ENCODE measurements around the gene KIF11. TPM values are rescaled to one million over a fixed set of nuclear protein-coding genes. Genes with fewer than 3 reads are reported as not detected.

KIF11 gene
- total and polyA plus RNA-seq, 2 of the 13 experiments (the other 11 are each of a cell fraction or from before 2014, with no cell fraction given): 8.7 to 38.4 TPM

- TF ChIP-seq, protein P1, sequence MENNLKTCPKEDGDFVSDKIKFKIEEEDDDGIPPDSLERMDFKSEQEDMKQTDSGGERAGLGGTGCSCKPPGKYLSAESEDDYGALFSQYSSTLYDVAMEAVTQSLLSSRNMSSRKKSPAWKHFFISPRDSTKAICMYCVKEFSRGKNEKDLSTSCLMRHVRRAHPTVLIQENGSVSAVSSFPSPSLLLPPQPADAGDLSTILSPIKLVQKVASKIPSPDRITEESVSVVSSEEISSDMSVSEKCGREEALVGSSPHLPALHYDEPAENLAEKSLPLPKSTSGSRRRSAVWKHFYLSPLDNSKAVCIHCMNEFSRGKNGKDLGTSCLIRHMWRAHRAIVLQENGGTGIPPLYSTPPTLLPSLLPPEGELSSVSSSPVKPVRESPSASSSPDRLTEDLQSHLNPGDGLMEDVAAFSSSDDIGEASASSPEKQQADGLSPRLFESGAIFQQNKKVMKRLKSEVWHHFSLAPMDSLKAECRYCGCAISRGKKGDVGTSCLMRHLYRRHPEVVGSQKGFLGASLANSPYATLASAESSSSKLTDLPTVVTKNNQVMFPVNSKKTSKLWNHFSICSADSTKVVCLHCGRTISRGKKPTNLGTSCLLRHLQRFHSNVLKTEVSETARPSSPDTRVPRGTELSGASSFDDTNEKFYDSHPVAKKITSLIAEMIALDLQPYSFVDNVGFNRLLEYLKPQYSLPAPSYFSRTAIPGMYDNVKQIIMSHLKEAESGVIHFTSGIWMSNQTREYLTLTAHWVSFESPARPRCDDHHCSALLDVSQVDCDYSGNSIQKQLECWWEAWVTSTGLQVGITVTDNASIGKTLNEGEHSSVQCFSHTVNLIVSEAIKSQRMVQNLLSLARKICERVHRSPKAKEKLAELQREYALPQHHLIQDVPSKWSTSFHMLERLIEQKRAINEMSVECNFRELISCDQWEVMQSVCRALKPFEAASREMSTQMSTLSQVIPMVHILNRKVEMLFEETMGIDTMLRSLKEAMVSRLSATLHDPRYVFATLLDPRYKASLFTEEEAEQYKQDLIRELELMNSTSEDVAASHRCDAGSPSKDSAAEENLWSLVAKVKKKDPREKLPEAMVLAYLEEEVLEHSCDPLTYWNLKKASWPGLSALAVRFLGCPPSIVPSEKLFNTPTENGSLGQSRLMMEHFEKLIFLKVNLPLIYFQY (CRISPR knock-in tag; IDR thresholded peaks at IDR 0.05; ENCODE audit: borderline replicate concordance): no peak
- TF ChIP-seq HBP1 (CRISPR knock-in tag; IDR thresholded peaks at IDR 0.05; ENCODE audit: low read depth) (no peak), ZSCAN22 (CRISPR knock-in tag; IDR thresholded peaks at IDR 0.05) (no peak), NFKB2 (CRISPR knock-in tag; IDR thresholded peaks at IDR 0.05; ENCODE audit: borderline replicate concordance) (no peak), NRL (CRISPR knock-in tag; IDR thresholded peaks at IDR 0.05; ENCODE audit: borderline replicate concordance) (no peak), PLSCR1 (CRISPR knock-in tag; IDR thresholded peaks at IDR 0.05; ENCODE audit: borderline replicate concordance) (no peak), ZNF501 (CRISPR knock-in tag; IDR thresholded peaks at IDR 0.05) (no peak), ZNF772 (CRISPR knock-in tag; IDR thresholded peaks at IDR 0.05) (no peak), ZBTB4 (CRISPR knock-in tag; IDR thresholded peaks at IDR 0.05; ENCODE audit: borderline replicate concordance) (no peak), ZNF615 (CRISPR knock-in tag; IDR thresholded peaks at IDR 0.05; ENCODE audit: borderline replicate concordance) (no peak), HOXD1 (CRISPR knock-in tag; IDR thresholded peaks at IDR 0.05) (0 out of 2 replicates have a peak, but pooled peaks have one; percentile 16), ZNF646 (CRISPR knock-in tag; IDR thresholded peaks at IDR 0.05) (no peak), ZNF644 (CRISPR knock-in tag; IDR thresholded peaks at IDR 0.05; ENCODE audit: low read depth) (no peak)
These were observed 96.8 kb downstream of the KIF11 start, which contains the start of gene HHEX (continued) for GRCh38 chr10:92689663-92690210.

Measured in HepG2 (cell line).